ENCODE measurements around the gene TRAPPC2. TPM values are rescaled to one million over a fixed set of nuclear protein-coding genes. Genes with fewer than 3 reads are reported as not detected.

TRAPPC2 gene
- total and polyA plus RNA-seq, 2 of the 4 experiments (the other 2 are of a cell fraction), result 11.3 to 13.8 TPM

- Histone ChIP-seq H3K9me1 (ENCODE audit: insufficient read depth, low read length) (peaks cover 3% of the 10 kb centered on the region; the same call in 1 of the 2 replicates), H3K56ac (ENCODE audit: extremely low read depth, insufficient read depth, low read length) (no peak overlapping the region), H3K18ac (ENCODE audit: low read depth, low read length) (no peak overlapping the region), H2AK5ac (ENCODE audit: low read depth, low read length) (no peak overlapping the region), H3K4me1 (ENCODE audit: control insufficient read depth, insufficient read depth, low read length) (peaks cover 9% of the 10 kb centered on the region), H3K23ac (ENCODE audit: low read depth, low read length) (no peak overlapping the region), H4K20me1 (ENCODE audit: insufficient read depth, low read length) (peaks cover 57% of the 10 kb centered on the region), H3K36me3 (ENCODE audit: control insufficient read depth, insufficient read depth, low read length) (peaks cover 2% of the 10 kb centered on the region), H3K9me3 (ENCODE audit: control insufficient read depth, insufficient read depth, low read length) (no peaks in the 10 kb centered on the region), H3K4ac (ENCODE audit: low read depth, low read length) (no peak overlapping the region), H3K14ac (replicated peaks; ENCODE audit: low read depth, low read length) (no peak overlapping the region), H4K91ac (ENCODE audit: insufficient read depth, low read depth, low read length) (no peak overlapping the region), H3K27ac (ENCODE audit: insufficient read depth, low read length) (no peak overlapping the region), H3K4me3 (ENCODE audit: insufficient read depth, low read depth, low read length) (no peak overlapping the region), H2BK20ac (ENCODE audit: low read depth, low read length) (no peak overlapping the region), H3K79me1 (ENCODE audit: low read depth in 1 of 2, low read length in 2 of 2) (peaks cover 23 to 56% of the 10 kb centered on the region in 2 experiments), H4K8ac (ENCODE audit: low read depth in 2 of 2, low read length in 2 of 2) (no peak overlapping the region), H2AK9ac (replicated peaks; ENCODE audit: low read depth, low read length, poor library complexity) (no peak overlapping the region), H3K27me3 (ENCODE audit: control insufficient read depth, insufficient read depth, low read length) (no peaks in the 10 kb centered on the region; the same call in 1 of the 2 replicates), H3K9ac (ENCODE audit: low read depth, low read length) (no peak overlapping the region), H4K5ac (ENCODE audit: low read depth, low read length) (no peak overlapping the region), H2AFZ (replicated peaks; ENCODE audit: low read length, poor library complexity) (no peak overlapping the region), H2BK5ac (ENCODE audit: low read depth, low read length, poor library complexity, severe bottlenecking) (no peak overlapping the region), H2BK15ac (ENCODE audit: low read depth, low read length) (no peak overlapping the region), H2BK120ac (ENCODE audit: low read depth, low read length) (no peak overlapping the region), H3K4me2 (ENCODE audit: low read depth, low read length) (no peak overlapping the region)
- TF ChIP-seq SMC3 (IDR thresholded peaks at IDR 0.05; ENCODE audit: low read depth, low read length), result no peak
- BruUV-seq (replicated peaks), result no TSS peak
- POLR2A ChIA-PET (ENCODE audit: unreplicated experiment), result no interaction called here
- ATAC-seq (ENCODE audit: low read depth) (0 out of 2 replicates have a peak, but pooled peaks have one; percentile 27), DNase-seq (no peak)
- no CpG with 5 or more reads among the region's 2 CpGs for WGBS, 2 experiments (ENCODE audit: extremely low coverage in 2 of 2, insufficient read length in 1 of 2)
- in situ Hi-C loops (cut with MboI; ENCODE audit: low sequenced_read_pairs) (no loop called here), dilution Hi-C loops (cut with HindIII; ENCODE audit: low sequenced_read_pairs, unreplicated experiment) (no loop called here), intact Hi-C loops (cut with micrococcal nuclease) (loop anchor here (5.0 kb wide), 1 partner anchor 38 kb away; the partner anchor contains the start of genes OFD1 and TRAPPC2)
- CTCF ChIA-PET, result interaction anchor here (1.2 kb wide), 1 partner anchor 10 kb away, joined by 5 read pairs; no protein-coding TSS in a partner anchor
These were observed 40.1 kb downstream of the TRAPPC2 start for GRCh38 chrX:13694359-13694758.
